ENCODE data around the gene TENT4B. TPM values are rescaled to one million over a fixed set of nuclear protein-coding genes. Genes with fewer than 3 reads are reported as not detected.

The TENT4B gene
- total RNA-seq, 1 donor from 2014 or later, result 10.9 TPM

- peaks cover 5% of the 10 kb centered on the region for H3K27me3 Mint-ChIP-seq (ENCODE audit: low read depth)
- peak overlapping the region; percentile 55 for H3K4me3 Mint-ChIP-seq
- H3K27ac Mint-ChIP-seq, result no peak overlapping the region
- H3K9me3 Mint-ChIP-seq, result no peaks in the 10 kb centered on the region
- TF ChIP-seq CTCF (IDR thresholded peaks at IDR 0.05; ENCODE audit: unreplicated experiment), result no peak
- no peak for DNase-seq (ENCODE audit: low spot score in 2 of 2, unreplicated experiment in 2 of 2)
- H3K36me3 Mint-ChIP-seq, result no peaks in the 10 kb centered on the region
- H3K4me1 Mint-ChIP-seq, result peaks cover 11% of the 10 kb centered on the region
These were observed 95.0 kb downstream of the TENT4B start for GRCh38 chr16:50247906-50248608.

GRCh38 chr16:50248845-50249244 is 95.7 kb downstream of the TENT4B start:
- TF ChIP-seq CTCF (IDR thresholded peaks at IDR 0.05; ENCODE audit: unreplicated experiment), result no peak
- H3K4me3 Mint-ChIP-seq, result no peak overlapping the region
- H3K4me1 Mint-ChIP-seq, result peaks cover 13% of the 10 kb centered on the region
- no peak for DNase-seq (ENCODE audit: low spot score in 2 of 2, unreplicated experiment in 2 of 2)
- H3K27me3 Mint-ChIP-seq (ENCODE audit: low read depth), result peaks cover 5% of the 10 kb centered on the region
- H3K9me3 Mint-ChIP-seq, result no peaks in the 10 kb centered on the region
- no peak overlapping the region for H3K27ac Mint-ChIP-seq
- H3K36me3 Mint-ChIP-seq, result no peaks in the 10 kb centered on the region

- peak in 1 of 2 experiments; percentile 32 for DNase-seq (ENCODE audit: low spot score in 2 of 2, unreplicated experiment in 2 of 2)
- no peak for TF ChIP-seq CTCF (IDR thresholded peaks at IDR 0.05; ENCODE audit: unreplicated experiment)
- no peaks in the 10 kb centered on the region for H3K27me3 Mint-ChIP-seq (ENCODE audit: low read depth)
- H3K4me1 Mint-ChIP-seq, result peaks cover 10% of the 10 kb centered on the region
- no peak overlapping the region for H3K4me3 Mint-ChIP-seq
- no peaks in the 10 kb centered on the region for H3K36me3 Mint-ChIP-seq
- H3K9me3 Mint-ChIP-seq, result peaks cover 4% of the 10 kb centered on the region
- no peak overlapping the region for H3K27ac Mint-ChIP-seq
These were observed 98.4 kb downstream of the TENT4B start for GRCh38 chr16:50251375-50252081.

- Mint-ChIP-seq H3K36me3 (no peaks in the 10 kb centered on the region), H3K27ac (no peak overlapping the region), H3K4me3 (no peak overlapping the region), H3K4me1 (peaks cover 6% of the 10 kb centered on the region), H3K27me3 (ENCODE audit: low read depth) (no peaks in the 10 kb centered on the region), H3K9me3 (peaks cover 4% of the 10 kb centered on the region)
- no peak for TF ChIP-seq CTCF (IDR thresholded peaks at IDR 0.05; ENCODE audit: unreplicated experiment)
- no peak for DNase-seq (ENCODE audit: low spot score in 2 of 2, unreplicated experiment in 2 of 2)
These were observed 99.0 kb downstream of the TENT4B start for GRCh38 chr16:50252082-50252611.

- Mint-ChIP-seq H3K27ac (no peak overlapping the region), H3K36me3 (no peaks in the 10 kb centered on the region), H3K4me3 (no peak overlapping the region), H3K9me3 (peaks cover 4% of the 10 kb centered on the region), H3K27me3 (ENCODE audit: low read depth) (no peaks in the 10 kb centered on the region), H3K4me1 (peaks cover 6% of the 10 kb centered on the region)
- TF ChIP-seq CTCF (IDR thresholded peaks at IDR 0.05; ENCODE audit: unreplicated experiment), result no peak
- DNase-seq (ENCODE audit: low spot score in 2 of 2, unreplicated experiment in 2 of 2), result no peak
These were observed 99.9 kb downstream of the TENT4B start for GRCh38 chr16:50252874-50253513.
